Occipital lobe (tissue), 2 donors: ENCODE results near the gene TMEM43. TPM values are rescaled to one million over a fixed set of nuclear protein-coding genes. Genes with fewer than 3 reads are reported as not detected.

ENCODE experiments used
- DNase-seq: peaks from one replicate; lab custom pipeline; 2025; lab: John Stamatoyannopoulos, UW
- total RNA-seq: library from RNA; depleted of rRNA; stranded (reverse); fragments of >200 nt; gene quantifications from one replicate; pipeline ENCODE4 v1.2.3, GENCODE V29; 2014

The TMEM43 gene
- total RNA-seq, 1 donor from 2014 or later, result 44.1 TPM

DNA sequence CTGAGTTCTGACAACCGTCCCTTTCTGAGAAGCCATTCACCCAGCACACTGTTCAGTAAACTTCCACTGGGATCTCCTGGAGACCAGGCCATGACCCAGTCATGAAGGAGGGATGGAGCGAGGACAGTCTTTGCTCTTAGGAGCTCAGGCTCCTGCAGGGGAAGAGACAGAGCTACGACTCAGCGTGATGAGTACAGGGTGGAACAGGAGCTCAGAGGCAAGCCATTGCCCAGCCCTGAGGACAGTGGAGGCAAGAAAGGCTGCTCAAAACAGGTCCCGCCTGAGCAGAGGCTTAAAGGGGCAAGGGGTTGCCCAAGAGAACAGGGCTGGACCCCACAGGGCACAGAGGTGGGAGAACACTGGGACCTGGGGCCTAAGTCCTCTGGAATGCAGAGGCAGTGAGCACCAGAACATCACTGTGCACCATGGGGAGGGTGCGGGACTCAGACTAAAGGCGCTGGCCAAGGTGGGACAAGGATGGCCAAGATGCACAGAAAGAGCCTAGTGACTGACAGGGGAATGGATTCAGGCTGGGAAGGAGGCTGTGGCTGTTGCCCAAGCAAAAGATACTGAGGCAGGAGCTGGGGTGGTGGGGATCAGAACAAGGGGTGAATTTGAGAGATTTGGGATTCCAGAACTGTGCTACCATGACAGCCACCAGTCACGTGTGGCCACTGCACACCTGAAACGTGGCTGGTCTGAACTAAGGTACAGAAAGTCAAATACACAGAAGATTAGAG, 25.8 kb downstream of the TMEM43 start:
- no peak for DNase-seq

- DNase-seq, result no peak
These were observed 26.7 kb downstream of the TMEM43 start for GRCh38 chr3:14151471-14152083.

DNA sequence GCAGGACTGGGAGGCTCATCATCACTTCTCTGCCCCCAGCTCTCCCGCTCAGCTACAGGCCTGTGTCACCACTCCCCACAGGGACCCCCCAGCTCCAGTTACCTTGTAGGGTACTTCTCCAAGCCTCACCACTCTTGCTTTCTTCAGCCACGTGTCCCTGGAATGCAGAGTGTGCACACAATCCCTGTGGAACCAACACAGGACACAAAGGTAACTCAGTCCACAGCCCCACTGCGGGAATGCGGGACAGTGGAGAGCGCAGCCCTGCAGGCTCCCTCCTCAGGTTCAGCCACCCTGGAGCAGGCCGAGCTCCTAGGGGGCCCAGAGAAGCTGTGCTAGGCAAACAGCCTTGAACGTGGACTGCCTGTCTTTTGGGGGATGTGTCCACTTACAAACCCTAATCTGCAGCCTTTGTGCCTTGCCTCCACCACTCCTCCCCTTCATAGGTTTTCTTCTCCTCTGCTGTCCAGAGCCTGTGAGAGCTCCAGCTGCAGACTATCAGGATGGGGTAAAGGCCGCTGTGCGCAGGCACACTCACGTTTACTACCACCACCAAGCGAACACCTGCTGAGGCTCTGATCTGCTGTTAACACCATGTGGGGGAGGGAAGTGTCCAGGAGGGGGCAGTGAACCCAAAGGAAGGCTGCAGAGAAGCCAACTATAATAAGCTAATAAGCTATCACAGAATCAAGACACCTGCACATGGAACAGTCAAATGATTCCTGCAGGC, 27.5 kb downstream of the TMEM43 start:
- no peak for DNase-seq

DNA sequence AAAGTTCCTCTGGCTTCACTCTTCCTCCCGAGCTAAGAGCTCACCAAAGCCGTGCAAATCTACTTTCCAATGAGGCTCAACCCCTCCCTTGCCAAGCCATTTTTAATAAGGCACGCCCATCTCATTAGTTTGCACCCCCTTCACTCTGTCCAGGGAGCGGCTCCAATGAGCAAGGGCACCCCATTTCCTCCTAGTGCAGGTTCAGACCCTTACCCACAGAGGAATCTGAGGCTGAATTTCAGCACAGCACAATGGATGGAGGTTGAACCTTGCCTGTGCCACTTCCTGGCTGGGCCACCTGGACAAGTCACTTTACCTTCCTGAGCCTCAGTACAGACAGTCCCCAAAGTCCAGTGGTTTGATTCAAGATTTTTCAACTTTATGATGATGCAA, 28.1 kb downstream of the TMEM43 start:
- DNase-seq, result no peak

DNA sequence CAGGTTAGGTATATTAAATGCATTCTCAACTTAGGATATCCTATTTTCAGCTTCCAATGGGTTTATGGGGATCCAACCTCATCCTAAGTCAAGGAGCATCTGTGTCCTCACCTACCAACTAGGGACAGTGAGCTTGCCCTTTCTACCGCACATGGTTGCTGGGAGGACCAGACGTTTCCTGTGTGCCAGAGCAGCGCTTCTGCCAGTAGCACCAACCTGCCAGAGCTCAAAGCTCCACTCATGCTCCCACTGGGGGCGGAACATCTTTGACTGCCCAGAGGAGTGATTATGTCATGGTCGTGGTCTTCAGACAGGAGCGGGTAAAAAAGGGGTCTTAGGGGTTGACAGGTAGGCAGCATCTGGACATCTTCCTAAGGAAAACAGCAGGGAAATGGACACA, 28.8 kb downstream of the TMEM43 start:
- DNase-seq, result no peak

DNA sequence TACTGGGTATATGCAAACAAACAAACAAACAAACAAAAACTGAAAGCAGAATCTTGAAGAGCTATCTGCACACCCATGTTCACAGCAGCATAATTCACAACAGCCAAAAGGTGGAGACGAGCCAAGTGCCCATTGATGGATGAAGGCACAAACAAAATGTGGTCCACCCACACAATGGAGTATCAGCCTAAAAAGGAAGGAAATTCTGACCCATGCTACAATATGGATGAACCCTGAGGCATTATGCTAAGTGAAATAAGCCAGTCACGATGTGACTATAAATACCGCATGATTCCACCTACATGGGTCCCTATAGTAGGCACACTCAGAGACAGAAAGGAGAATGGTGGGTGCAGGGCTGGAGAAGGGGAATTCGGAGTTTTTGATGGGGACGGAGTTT, 29.4 kb downstream of the TMEM43 start:
- DNase-seq, result no peak

DNA sequence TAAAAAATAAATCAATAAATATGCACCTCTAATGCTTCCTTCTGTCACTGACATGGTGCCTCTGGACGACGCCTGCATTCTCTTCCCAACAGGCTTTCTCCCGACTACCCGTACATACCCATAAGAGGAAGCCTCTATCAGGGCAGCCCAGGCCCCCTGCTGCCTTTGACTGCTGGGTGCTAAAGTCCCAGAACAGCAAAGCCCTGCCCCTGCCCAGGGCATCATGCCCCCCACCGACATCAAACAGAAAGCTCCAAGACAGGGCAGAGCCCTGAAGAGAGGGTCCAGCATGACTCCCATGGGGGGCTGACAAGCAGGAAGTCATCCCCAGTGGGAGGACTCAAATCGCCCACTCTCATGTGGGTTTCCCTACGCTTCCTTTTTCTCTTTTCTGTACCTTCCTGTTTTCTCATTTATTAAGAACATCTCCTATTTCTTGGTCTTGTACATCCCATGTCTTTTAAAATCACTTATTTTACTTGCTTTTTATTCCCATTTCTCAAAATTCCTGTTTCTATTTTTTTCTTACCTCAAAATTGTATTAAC, 30.1 kb downstream of the TMEM43 start:
- DNase-seq, result no peak

DNA sequence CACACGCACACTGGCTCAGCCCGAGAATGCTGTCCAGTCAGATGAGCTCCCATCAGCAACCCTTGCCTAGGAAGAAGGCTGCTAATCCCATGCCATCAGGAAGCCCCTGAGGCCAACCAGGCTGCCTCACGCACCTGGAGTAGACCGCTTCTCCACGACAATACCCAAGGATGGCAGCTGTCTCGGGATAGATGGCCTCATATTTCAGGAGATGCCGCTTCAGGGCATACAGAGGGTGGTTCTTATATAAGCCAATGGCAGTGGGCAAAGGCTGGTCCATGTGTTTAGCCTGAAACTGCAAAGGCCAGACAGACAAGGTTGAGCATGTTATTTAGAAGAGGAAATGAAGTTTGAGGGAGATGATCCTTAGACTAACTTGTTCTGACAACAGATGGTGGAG, 31.3 kb downstream of the TMEM43 start:
- no peak for DNase-seq

DNA sequence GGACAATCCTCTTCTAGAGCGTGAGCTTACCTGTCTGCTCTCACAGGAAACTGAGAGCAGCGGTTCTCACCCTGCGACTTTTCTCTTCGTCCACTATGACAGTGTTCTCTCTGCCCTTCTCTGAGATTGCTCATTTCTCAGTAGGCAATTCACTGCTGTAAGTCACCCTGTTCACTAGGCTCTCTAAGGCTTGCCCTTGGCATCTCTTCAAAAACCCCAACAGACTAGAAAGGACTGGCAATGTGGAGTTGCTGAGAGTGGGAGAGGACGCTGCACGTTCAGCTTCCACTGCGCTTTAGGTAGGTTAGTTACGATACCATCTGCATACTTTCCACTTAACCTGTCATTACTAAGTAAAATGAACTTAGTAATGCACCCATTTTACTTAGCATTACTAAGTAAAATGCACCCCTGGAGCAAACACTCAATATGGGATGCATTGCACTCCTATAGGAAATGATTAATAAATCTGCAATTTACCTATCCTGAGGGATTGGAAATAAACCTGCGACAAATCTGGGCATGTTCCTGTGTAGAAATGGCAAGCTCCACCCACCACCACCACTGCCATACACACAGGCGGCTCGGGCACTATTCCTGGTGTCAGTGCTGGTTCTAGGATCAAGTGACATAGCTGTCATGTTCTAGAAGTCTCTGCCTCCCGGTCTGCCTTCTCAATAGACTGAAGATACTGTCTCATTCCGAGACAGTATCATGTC, 32.1 kb downstream of the TMEM43 start:
- DNase-seq, result no peak

DNA sequence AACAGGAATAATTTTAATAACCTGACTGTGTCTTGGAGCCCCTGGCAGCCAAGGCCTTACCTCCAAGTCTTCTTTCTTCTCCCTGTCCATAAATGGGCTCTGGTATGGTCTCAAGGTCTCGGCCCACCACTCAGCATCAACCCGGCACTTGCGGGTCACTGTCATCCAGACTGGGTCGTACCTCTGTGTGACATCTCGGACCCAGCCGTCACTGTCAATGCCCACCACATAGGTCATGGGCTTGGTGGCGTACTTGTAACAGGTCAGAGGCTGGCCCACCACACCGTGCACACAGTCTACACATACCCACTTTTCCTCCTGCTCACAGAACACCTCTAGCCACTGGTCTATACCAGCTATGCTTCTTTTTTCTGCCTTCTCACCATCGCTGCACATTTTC, 33.1 kb downstream of the TMEM43 start:
- no peak for DNase-seq

GRCh38 chr3:14158370-14158769, 33.5 kb downstream of the TMEM43 start:
- DNase-seq, result no peak

DNA sequence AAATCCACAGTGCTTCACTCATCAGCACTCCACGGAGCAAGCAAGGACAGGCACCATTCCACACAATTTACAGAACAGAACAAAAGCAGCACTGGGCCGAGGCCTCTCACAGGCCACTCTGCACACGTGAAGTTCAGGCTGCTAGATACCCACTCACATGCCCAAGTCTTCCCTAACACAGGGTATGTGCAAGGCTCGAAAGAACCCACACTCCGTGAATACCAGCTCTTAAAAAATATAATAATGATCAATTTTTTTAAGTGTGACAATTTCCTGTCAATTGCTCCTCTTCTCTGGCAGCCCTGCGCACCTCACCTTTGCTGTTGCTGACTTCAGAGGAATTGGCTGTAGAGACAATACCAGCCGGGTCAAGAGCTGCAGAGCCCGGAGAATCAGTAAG, 34.6 kb downstream of the TMEM43 start:
- no peak for DNase-seq

DNA sequence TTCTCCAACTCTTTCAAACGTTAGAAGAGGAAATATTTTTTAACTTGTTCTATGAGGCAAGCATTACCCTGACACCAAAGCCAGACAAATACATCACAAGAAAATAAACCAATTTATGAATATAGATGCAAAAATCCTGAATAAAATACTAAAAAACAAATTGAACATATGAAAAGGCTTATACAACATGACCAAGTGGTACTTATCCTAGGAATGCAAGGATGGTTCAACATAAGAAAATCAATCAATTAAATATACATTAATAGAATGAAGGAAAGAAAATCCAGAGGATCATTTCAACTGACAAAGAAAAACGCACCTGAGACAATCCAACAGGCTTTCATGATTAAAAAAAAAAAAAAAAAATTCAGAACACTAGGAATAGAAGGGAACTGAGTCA, 36.4 kb downstream of the TMEM43 start:
- no peak for DNase-seq

GRCh38 chr3:14162178-14162577, 37.3 kb downstream of the TMEM43 start:
- no peak for DNase-seq

- no peak for DNase-seq
These were observed 42.2 kb downstream of the TMEM43 start for GRCh38 chr3:14166877-14167603.

DNA sequence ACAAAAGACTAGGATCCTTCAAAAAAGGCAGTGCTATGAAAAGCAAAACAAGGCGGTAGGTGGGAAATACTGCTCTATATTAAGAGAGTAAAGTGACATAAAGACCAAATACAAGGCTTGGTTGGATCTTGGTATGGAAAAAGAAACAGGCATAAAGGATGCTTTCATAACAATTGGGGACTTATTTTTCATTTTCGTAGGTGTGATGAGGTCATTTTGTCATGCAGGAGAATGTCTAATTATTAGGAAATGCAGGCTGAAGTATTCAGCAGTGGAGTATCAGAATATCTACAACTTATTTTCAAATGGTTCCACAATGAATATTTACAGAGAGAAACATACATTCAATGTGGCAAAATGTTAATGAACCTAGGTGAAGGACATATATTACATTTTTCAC, 44.6 kb downstream of the TMEM43 start:
- DNase-seq, result no peak

DNA sequence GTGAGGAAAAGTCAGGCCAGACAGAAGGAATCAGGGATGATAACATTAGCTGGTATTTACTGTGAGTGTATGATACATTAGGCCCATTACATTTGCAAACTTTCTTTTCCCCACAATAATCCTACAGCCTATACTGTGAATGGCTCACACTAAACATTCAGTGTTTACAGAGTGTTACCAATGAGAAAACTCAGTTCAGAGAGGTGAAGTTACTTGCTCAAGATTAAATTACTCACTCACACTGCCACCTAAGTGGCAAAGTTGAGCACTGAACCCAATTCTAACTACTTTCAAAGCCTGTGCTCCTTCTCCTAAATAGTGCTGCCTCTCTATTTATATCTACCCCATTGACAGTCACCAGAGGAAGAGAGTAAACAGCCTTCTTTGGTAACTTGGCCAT, 45.0 kb downstream of the TMEM43 start:
- no peak for DNase-seq

GRCh38 chr3:14170531-14171159, 45.8 kb downstream of the TMEM43 start:
- no peak for DNase-seq

DNA sequence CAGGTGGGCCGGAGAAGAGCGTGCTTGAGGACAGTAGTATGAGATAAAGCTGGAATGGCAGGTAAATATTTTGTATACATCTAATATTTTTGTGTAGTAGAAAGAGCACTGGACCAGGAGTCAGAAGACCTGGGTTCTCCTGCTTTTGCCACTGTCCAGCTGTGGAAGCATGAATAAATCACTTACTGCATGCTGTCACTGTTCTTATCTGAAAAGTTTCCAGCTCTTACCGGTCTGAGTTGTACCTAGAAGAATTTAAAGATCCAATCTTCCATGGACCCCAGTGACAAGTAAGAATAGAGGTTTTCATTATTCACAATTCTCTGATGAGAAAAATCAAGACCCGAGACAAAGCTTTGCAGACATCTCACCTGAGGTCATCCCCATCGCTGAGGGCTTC, 47.6 kb downstream of the TMEM43 start:
- DNase-seq, result no peak

DNA sequence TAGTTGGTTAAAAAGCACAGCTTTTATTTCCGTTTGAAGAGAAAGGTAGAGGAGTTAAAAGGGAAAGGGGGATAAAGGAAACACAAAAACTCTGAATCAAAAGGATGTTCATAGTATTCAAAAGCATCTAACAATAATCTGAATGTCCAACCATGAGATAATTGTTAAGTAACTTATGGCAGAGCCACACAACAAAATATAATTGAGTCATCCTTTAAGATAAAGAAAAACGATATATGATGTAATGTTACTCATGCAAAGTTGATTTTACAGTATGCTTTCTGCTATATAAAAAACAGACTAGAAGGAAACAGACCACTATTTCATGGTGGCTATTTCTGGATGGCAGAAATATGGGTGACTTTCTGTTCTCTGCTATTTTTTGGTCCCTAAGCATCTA, 49.6 kb downstream of the TMEM43 start:
- DNase-seq, result no peak
